CD14-positive monocyte (primary cell): ENCODE results near the gene AP1AR. TPM values are rescaled to one million over a fixed set of nuclear protein-coding genes. Genes with fewer than 3 reads are reported as not detected.
"Not testable (repeated sequence)": the region's sequence is repeated elsewhere in the genome, so short reads cannot be mapped to it uniquely, and the experiment has no call there.

ENCODE experiments used
- DNase-seq, 3 donors: peaks; one replicate each; pipeline ENCODE4 v3.0.0-alpha.2; 2011 to 2022
- H2AFZ ChIP-seq: 2 replicates; pipeline ENCODE4 v1.6.0; 2012; ENCODE audit warnings: mild to moderate bottlenecking, low read depth, low read length, inconsistent platforms; ENCODE audit not compliant: insufficient read depth, poor library complexity, severe bottlenecking
- H3K27ac ChIP-seq, 2 donors: 1 replicate in 1 of 2; 2 replicates in 1 of 2; pipeline ENCODE4 v1.5.1; 2012 to 2013; ENCODE audit warnings: low read length in 2 of 2, control low read depth in 1 of 2, inconsistent platforms in 1 of 2, low read depth in 1 of 2, mild to moderate bottlenecking in 1 of 2
- H3K27me3 ChIP-seq, 2 donors: one replicate each; pipeline versions ENCODE4 v1.6.0 to v1.6.1; 2011 to 2013; ENCODE audit warnings: low read length in 2 of 2; ENCODE audit not compliant: control insufficient read depth in 2 of 2, insufficient read depth in 2 of 2
- H3K36me3 ChIP-seq, 2 donors: replicated peaks in 1 of 2; 1 replicate in 1 of 2; 2 replicates in 1 of 2; pipeline versions ENCODE4 v1.5.1 to v1.6.1; 2012 to 2013; ENCODE audit warnings: low read length in 2 of 2, control low read depth in 1 of 2, inconsistent platforms in 1 of 2, mild to moderate bottlenecking in 1 of 2; ENCODE audit not compliant: insufficient read depth in 2 of 2, control insufficient read depth in 1 of 2
- H3K4me1 ChIP-seq, 2 donors: 1 replicate in 1 of 2; 2 replicates in 1 of 2; pipeline versions ENCODE4 v1.5.1 to v1.6.1; 2012 to 2013; ENCODE audit warnings: low read length in 2 of 2, control low read depth in 1 of 2, inconsistent platforms in 1 of 2, mild to moderate bottlenecking in 1 of 2, moderate library complexity in 1 of 2; ENCODE audit not compliant: insufficient read depth in 2 of 2, control insufficient read depth in 1 of 2
- H3K4me2 ChIP-seq: replicated peaks from 2 replicates; pipeline ENCODE3; 2012; ENCODE audit warnings: low read length, moderate library complexity, mild to moderate bottlenecking; ENCODE audit not compliant: poor library complexity, severe bottlenecking; ENCODE audit errors: extremely low read depth
- H3K4me3 ChIP-seq, 3 experiments: fragments of 200-600 bp in 1 of 3; sonication (generic) in 1 of 3; replicated peaks in 1 of 3; 1 replicate in 2 of 3; 2 replicates in 1 of 3; pipeline ENCODE4 v1.5.1; 2011 to 2013; ENCODE audit warnings: low read length in 3 of 3, mild to moderate bottlenecking in 3 of 3, control low read depth in 2 of 3, low read depth in 2 of 3, inconsistent platforms in 1 of 3, moderate library complexity in 1 of 3
- H3K79me2 ChIP-seq: 2 replicates; pipeline ENCODE4 v1.6.0; 2012; ENCODE audit warnings: mild to moderate bottlenecking, control low read depth, inconsistent platforms, low read length, moderate library complexity; ENCODE audit not compliant: insufficient read depth
- H3K9ac ChIP-seq: 2 replicates; pipeline ENCODE4 v1.6.0; 2017; ENCODE audit warnings: low read length, mild to moderate bottlenecking; ENCODE audit not compliant: insufficient read depth, poor library complexity, severe bottlenecking
- H3K9me3 ChIP-seq, 2 donors: replicated peaks in 1 of 2; 1 replicate in 1 of 2; 2 replicates in 1 of 2; pipeline versions ENCODE4 v1.5.1 to v1.6.1; 2012 to 2013; ENCODE audit warnings: low read length in 2 of 2, control low read depth in 1 of 2; ENCODE audit not compliant: control insufficient read depth in 1 of 2, insufficient read depth in 1 of 2
- H4K20me1 ChIP-seq: 2 replicates; pipeline ENCODE4 v1.6.0; 2012; ENCODE audit warnings: mild to moderate bottlenecking, low read length, control low read depth, moderate library complexity; ENCODE audit not compliant: insufficient read depth
- H3K27ac Mint-ChIP-seq, 7 donors: one replicate each; pipeline ENCODE4 v1.8.0; 2020; ENCODE audit warnings: mild to moderate bottlenecking in 7 of 7, mixed read lengths in 7 of 7, moderate library complexity in 6 of 7, inconsistent platforms in 2 of 7
- H3K27me3 Mint-ChIP-seq, 3 donors: one replicate each; pipeline ENCODE4 v1.8.0; 2021 to 2022; ENCODE audit warnings: low read depth in 3 of 3, mild to moderate bottlenecking in 3 of 3, mixed read lengths in 3 of 3, moderate library complexity in 3 of 3, inconsistent platforms in 1 of 3
- H3K36me3 Mint-ChIP-seq, 2 donors: one replicate each; pipeline ENCODE4 v1.8.0; 2020; ENCODE audit warnings: mixed read lengths in 2 of 2, inconsistent platforms in 1 of 2, mild to moderate bottlenecking in 1 of 2
- H3K4me1 Mint-ChIP-seq: one replicate; pipeline ENCODE4 v1.8.0; 2020; ENCODE audit warnings: mild to moderate bottlenecking, mixed read lengths
- H3K4me3 Mint-ChIP-seq, 2 donors: one replicate each; pipeline ENCODE4 v1.8.0; 2020; ENCODE audit warnings: mild to moderate bottlenecking in 2 of 2, mixed read lengths in 2 of 2, moderate library complexity in 1 of 2
- H3K9me3 Mint-ChIP-seq, 7 donors: one replicate each; pipeline ENCODE4 v1.8.0; 2020 to 2022; ENCODE audit warnings: mixed read lengths in 7 of 7, mild to moderate bottlenecking in 6 of 7, moderate library complexity in 6 of 7, inconsistent platforms in 2 of 7
- WGBS: methylation state at CpG from one replicate; pipeline ENCODE4 v1.1.5; 2013; ENCODE audit warnings: missing lambda C conversion rate; ENCODE audit not compliant: insufficient coverage; 5-methylcytosine and 5-hydroxymethylcytosine counted together
- intact Hi-C, 2 donors: fragments of 100-400 bp; cut with micrococcal nuclease; formaldehyde crosslinking; loops; one replicate each; pipeline versions ENCODE4 v1.15.0 to v1.15.1; 2023
- polyA plus RNA-seq, 3 donors: library from polyadenylated mRNA; depleted of rRNA in 1 of 3; unstranded in 2 of 3; stranded (reverse) in 1 of 3; fragments of 300-500 nt in 2 of 3; fragments of >200 nt in 1 of 3; fragmentation: Illumina TruSeq in 2 of 3; gene quantifications; 1 replicate in 2 of 3; 2 replicates in 1 of 3; pipeline ENCODE4 v1.2.3, GENCODE V29; 2012 to 2021
- TF ChIP-seq, protein P1 (sequence below): fragments of 200-600 bp; IDR thresholded peaks from one replicate; pipeline ENCODE4 v1.8.0; 2022; ENCODE audit warnings: antibody characterized with exemption, mild to moderate bottlenecking

The AP1AR gene
- polyA plus RNA-seq, 3 donors = 6.1 to 15.8 (median 14.6) TPM

DNA sequence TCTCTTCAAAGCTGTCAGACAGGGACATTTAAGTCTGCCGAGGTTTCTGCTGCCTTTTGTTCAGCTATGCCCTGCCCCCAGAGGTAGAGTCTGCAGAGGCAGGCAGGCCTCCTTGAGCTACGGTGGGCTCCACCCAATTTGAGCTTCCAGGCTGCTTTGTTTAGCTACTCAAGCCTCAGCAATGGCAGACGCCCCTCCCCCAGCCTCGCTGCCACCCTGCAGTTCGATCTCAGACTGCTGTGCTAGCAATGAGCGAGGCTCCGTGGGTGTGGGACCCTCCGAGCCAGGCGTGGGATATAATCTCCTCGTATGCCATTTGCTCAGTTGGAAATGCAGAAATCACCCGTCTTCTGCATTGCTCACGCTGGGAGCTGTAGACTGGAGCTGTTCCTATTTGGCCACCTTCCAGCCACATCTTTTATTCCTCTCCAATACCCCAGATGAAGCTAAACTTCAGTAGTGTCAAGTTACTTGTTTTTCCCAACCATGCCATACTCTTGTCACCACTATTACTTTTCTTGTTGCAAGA lies 77.7 kb downstream of the AP1AR start:
- H3K4me1 Mint-ChIP-seq = peaks cover 36% of the 10 kb centered on the region
- peak overlapping the region in 1 of 7 donors; percentile 31 for H3K27ac Mint-ChIP-seq
- H3K4me3 ChIP-seq, DNase-seq, H3K4me2 ChIP-seq, H3K36me3 ChIP-seq, H3K27me3 Mint-ChIP-seq, H3K4me3 Mint-ChIP-seq, H3K9me3 Mint-ChIP-seq, H3K27me3 ChIP-seq, H3K9ac ChIP-seq, H2AFZ ChIP-seq, H4K20me1 ChIP-seq, intact Hi-C loops, H3K27ac ChIP-seq, H3K9me3 ChIP-seq: not testable (repeated sequence)
- 67% methylated on average over 7 of the region's 12 CpGs for WGBS
- H3K36me3 Mint-ChIP-seq = peaks cover 14 to 18% of the 10 kb centered on the region in 2 donors
- H3K4me1 ChIP-seq = peaks cover 29 to 30% of the 10 kb centered on the region in 2 donors
- H3K79me2 ChIP-seq = peaks cover 35% of the 10 kb centered on the region

- Histone ChIP-seq H3K4me3 (no peak overlapping the region), H3K4me2 (no peak overlapping the region), H3K9ac (no peak overlapping the region), H3K4me1 (peaks cover 47 to 52% of the 10 kb centered on the region in 2 donors), H2AFZ (no peak overlapping the region), H3K9me3 (no peaks in the 10 kb centered on the region), H3K27ac (no peak overlapping the region), H4K20me1 (no peaks in the 10 kb centered on the region), H3K79me2 (peaks cover 41% of the 10 kb centered on the region), H3K27me3 (no peaks in the 10 kb centered on the region), H3K36me3 (no peaks in the 10 kb centered on the region)
- Mint-ChIP-seq H3K36me3 (peaks cover 14 to 18% of the 10 kb centered on the region in 2 donors), H3K9me3 (peaks cover 0 to 2% (median 0%) of the 10 kb centered on the region in 7 donors), H3K4me3 (no peak overlapping the region), H3K27ac (peak overlapping the region; percentile 8 to 82 (median 68)), H3K27me3 (peaks cover 0 to 7% (median 0%) of the 10 kb centered on the region in 3 donors), H3K4me1 (peaks cover 36% of the 10 kb centered on the region)
- TF ChIP-seq, protein P1, sequence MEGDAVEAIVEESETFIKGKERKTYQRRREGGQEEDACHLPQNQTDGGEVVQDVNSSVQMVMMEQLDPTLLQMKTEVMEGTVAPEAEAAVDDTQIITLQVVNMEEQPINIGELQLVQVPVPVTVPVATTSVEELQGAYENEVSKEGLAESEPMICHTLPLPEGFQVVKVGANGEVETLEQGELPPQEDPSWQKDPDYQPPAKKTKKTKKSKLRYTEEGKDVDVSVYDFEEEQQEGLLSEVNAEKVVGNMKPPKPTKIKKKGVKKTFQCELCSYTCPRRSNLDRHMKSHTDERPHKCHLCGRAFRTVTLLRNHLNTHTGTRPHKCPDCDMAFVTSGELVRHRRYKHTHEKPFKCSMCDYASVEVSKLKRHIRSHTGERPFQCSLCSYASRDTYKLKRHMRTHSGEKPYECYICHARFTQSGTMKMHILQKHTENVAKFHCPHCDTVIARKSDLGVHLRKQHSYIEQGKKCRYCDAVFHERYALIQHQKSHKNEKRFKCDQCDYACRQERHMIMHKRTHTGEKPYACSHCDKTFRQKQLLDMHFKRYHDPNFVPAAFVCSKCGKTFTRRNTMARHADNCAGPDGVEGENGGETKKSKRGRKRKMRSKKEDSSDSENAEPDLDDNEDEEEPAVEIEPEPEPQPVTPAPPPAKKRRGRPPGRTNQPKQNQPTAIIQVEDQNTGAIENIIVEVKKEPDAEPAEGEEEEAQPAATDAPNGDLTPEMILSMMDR = no peak
- DNase-seq = no peak
- intact Hi-C loops = no loop called here
- no CpG with 5 or more reads among the region's 5 CpGs for WGBS
Measured at GRCh38 chr4:112311516-112311915, 79.9 kb downstream of the AP1AR start.
